SJSA1 (cell line): ENCODE results near the gene MYO5B. TPM values are rescaled to one million over a fixed set of nuclear protein-coding genes. Genes with fewer than 3 reads are reported as not detected.

Experiments
- DNase-seq, 2 experiments: peaks; one replicate each; pipeline ENCODE4 v3.0.0-alpha.2; 2015 to 2020; ENCODE audit warnings: low spot score in 2 of 2, low read depth in 1 of 2
- H3K27ac ChIP-seq: fragments of 250-450 bp; sonication (Bioruptor Pico); 2 replicates; pipeline ENCODE4 v1.5.1; 2020; ENCODE audit warnings: mild to moderate bottlenecking, moderate library complexity
- H3K27me3 ChIP-seq: fragments of 250-450 bp; sonication (Bioruptor Pico); replicated peaks from 2 replicates; pipeline ENCODE4 v1.5.1; 2020; ENCODE audit warnings: mild to moderate bottlenecking, moderate library complexity
- H3K36me3 ChIP-seq: fragments of 250-450 bp; sonication (Bioruptor Pico); 2 replicates; pipeline ENCODE4 v1.5.1; 2020; ENCODE audit warnings: mild to moderate bottlenecking
- H3K4me1 ChIP-seq: fragments of 250-450 bp; sonication (Bioruptor Pico); replicated peaks from 2 replicates; pipeline ENCODE4 v1.6.1; 2021; ENCODE audit warnings: mild to moderate bottlenecking
- H3K4me3 ChIP-seq: fragments of 250-450 bp; sonication (Bioruptor Pico); 2 replicates; pipeline ENCODE4 v1.5.1; 2020; ENCODE audit warnings: mild to moderate bottlenecking
- H3K9me3 ChIP-seq: fragments of 250-450 bp; sonication (Bioruptor Pico); replicated peaks from 2 replicates; pipeline ENCODE4 v1.5.1; 2020; ENCODE audit warnings: mild to moderate bottlenecking
- total RNA-seq: library from RNA; depleted of rRNA; stranded (reverse); fragments of >200 nt; shearing (Covaris generic); gene quantifications from 2 replicates; pipeline ENCODE4 v1.2.3, GENCODE V29; 2014

MYO5B gene
- total RNA-seq, 1 experiment from 2014 or later, result 3.4 TPM

DNA sequence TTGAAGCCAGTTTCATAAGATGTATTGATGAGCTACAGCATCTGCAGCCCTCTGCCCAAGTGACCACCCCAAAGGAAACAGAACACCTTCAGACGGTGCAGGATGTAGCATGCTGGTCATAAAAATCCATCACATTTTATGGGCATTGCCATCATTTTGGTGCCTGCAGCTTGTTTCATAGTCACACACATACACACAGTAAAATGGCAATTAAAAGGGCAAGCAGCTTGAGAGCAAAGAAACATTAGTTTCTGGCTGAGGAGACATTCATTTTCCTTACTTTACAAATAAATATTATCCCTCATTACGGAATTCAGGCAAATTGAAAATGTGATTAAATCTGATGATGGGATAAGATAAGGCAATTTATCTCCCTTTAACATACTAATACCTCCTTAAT is 13.4 kb downstream of the MYO5B start:
- Histone ChIP-seq H3K27ac (no peak overlapping the region), H3K27me3 (peaks cover 27% of the 10 kb centered on the region)
- no peak for DNase-seq

DNA sequence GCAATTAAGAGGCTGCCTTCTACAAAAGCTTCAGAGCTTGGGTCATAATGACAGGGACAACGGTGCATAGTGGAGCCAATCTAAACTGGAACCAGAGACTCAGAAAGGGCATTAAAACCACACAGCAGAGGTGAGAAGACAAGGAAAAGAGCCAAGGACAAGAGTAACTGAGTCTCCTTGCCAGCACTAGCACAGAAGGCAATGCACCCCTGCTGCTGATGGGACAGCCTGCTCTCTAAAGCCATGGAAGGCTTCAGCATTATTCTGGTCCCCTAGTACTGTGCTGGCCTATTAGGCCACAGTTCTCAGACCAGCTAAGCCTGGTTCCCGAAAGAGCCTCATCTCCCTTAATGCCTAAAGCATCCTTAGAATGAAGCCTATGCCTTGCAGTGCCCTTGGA is 15.5 kb downstream of the MYO5B start:
- no peak for DNase-seq
- Histone ChIP-seq H3K4me3 (no peak overlapping the region), H3K36me3 (no peaks in the 10 kb centered on the region), H3K9me3 (no peaks in the 10 kb centered on the region), H3K27ac (no peak overlapping the region), H3K27me3 (peaks cover 21% of the 10 kb centered on the region), H3K4me1 (no peaks in the 10 kb centered on the region)

More for the DNA sequence above, 13.4 kb downstream of the MYO5B start:
- Histone ChIP-seq H3K4me1 (no peaks in the 10 kb centered on the region), H3K36me3 (no peaks in the 10 kb centered on the region), H3K9me3 (no peaks in the 10 kb centered on the region), H3K4me3 (no peak overlapping the region)

DNA sequence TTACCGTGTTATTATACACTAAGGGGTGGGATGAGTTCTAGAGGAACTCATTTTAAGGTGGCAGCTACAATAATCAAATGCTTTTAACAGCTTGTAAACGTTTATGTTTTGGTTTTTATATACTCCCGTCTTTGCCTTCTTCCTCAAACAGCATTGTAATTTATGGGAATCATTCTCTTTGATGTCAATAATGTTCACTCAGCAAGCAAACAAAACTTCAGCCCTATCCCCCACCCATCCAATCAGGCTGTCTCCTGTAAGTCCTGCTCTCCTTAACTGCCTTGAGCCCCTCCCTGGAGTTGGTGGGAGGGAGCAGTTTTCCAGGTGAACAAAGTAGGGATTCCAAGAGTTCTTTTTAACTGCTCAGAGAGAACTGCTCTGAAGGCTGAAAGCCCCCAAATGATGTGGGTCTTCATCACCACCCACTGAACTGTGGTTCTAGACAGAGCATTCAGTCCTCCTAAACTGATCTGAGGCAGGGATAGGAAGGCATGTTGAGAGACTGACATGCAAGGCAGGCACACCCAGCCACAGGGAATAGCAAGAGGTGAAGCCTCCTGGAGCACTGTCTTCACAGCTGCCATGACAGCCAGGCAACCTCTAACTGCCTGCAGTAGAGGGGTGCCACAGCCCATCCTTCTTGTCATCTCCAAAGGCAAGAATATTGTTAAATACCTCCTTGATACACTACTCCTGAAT is 17.5 kb downstream of the MYO5B start:
- DNase-seq, result no peak
- H3K27me3 ChIP-seq, result peaks cover 21% of the 10 kb centered on the region
- H3K36me3 ChIP-seq, result no peaks in the 10 kb centered on the region
- H3K9me3 ChIP-seq, result no peaks in the 10 kb centered on the region
- H3K4me1 ChIP-seq, result no peaks in the 10 kb centered on the region
- H3K4me3 ChIP-seq, result no peak overlapping the region
- no peak overlapping the region for H3K27ac ChIP-seq

DNA sequence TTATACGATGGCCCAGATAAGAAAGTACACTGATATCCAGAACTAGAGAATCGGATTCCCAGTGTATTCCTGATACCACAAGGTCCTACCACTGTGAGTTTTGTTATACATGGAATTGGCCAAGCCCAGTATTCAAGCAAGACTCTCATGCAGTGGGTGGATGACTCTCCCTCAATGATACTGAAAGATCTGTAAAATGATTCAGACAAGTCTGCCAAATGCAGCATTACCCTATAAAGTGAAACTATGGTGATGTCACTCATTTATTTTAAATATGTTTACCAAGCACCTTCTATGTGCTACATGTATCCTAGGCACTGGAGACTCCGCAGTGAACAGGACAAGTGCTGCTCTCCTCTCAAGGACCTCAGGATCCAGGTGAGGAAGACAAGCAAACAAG is 22.6 kb downstream of the MYO5B start:
- no peak for DNase-seq
- Histone ChIP-seq H3K27me3 (peaks cover 9% of the 10 kb centered on the region), H3K27ac (no peak overlapping the region), H3K9me3 (no peaks in the 10 kb centered on the region), H3K4me3 (no peak overlapping the region), H3K4me1 (no peaks in the 10 kb centered on the region), H3K36me3 (no peaks in the 10 kb centered on the region)

DNA sequence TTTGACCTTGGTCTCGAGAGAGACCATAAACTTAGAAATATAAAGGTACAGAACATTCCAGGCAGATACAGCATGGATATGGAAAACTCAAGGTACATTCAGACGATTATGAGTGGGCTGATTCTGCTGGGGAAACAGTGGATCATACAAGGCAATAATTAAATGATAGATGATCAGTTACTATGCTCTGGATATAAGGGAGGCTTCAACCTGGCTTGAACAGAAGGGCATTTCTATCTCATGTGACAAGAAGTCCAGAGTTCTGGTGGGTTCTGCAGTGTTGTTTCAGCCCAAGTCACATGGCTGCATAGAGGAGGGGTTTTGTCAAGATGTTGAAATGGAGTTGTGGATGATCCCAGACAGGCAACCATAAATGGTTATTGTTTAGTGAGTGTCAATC is 23.5 kb downstream of the MYO5B start:
- no peak for DNase-seq
- Histone ChIP-seq H3K27ac (no peak overlapping the region), H3K36me3 (no peaks in the 10 kb centered on the region), H3K9me3 (no peaks in the 10 kb centered on the region), H3K4me1 (no peaks in the 10 kb centered on the region), H3K4me3 (no peak overlapping the region), H3K27me3 (peaks cover 3% of the 10 kb centered on the region; the same call in 1 of the 2 replicates)

GRCh38 chr18:50170004-50170403 is 24.9 kb downstream of the MYO5B start:
- Histone ChIP-seq H3K36me3 (no peaks in the 10 kb centered on the region), H3K27ac (no peak overlapping the region), H3K27me3 (peaks cover 2% of the 10 kb centered on the region; the same call in 1 of the 2 replicates), H3K4me1 (no peaks in the 10 kb centered on the region), H3K9me3 (no peaks in the 10 kb centered on the region), H3K4me3 (no peak overlapping the region)
- DNase-seq, result no peak

GRCh38 chr18:50169149-50169548 is 25.8 kb downstream of the MYO5B start:
- no peaks in the 10 kb centered on the region for H3K36me3 ChIP-seq
- no peak for DNase-seq
- H3K4me3 ChIP-seq, result no peak overlapping the region
- no peak overlapping the region for H3K27ac ChIP-seq
- H3K4me1 ChIP-seq, result no peaks in the 10 kb centered on the region
- peaks cover 5% of the 10 kb centered on the region; the same call in 1 of the 2 replicates for H3K27me3 ChIP-seq
- H3K9me3 ChIP-seq, result no peaks in the 10 kb centered on the region

DNA sequence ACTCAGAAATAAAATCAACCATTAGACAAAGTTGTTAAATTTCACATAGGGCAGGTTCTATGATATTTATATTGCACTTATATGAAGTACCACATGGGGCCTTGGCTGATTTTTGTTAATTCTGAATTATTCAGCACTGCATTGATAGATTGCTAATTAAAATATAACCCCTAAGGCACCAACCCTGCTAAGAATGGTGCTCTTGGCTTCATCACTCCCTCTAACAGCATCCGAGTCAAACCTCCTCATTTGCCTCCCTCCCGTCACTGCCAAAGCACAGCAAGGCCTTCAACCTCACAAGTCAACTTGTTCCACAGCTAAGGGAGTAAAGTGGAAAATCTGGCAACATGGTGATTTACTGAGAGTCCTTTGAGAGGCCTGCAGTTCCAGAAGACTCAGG is 27.0 kb downstream of the MYO5B start:
- H3K36me3 ChIP-seq, result no peaks in the 10 kb centered on the region
- peaks cover 8% of the 10 kb centered on the region; the same call in 1 of the 2 replicates for H3K27me3 ChIP-seq
- no peaks in the 10 kb centered on the region for H3K4me1 ChIP-seq
- H3K9me3 ChIP-seq, result no peaks in the 10 kb centered on the region
- no peak for DNase-seq
- no peak overlapping the region for H3K27ac ChIP-seq
- no peak overlapping the region for H3K4me3 ChIP-seq

DNA sequence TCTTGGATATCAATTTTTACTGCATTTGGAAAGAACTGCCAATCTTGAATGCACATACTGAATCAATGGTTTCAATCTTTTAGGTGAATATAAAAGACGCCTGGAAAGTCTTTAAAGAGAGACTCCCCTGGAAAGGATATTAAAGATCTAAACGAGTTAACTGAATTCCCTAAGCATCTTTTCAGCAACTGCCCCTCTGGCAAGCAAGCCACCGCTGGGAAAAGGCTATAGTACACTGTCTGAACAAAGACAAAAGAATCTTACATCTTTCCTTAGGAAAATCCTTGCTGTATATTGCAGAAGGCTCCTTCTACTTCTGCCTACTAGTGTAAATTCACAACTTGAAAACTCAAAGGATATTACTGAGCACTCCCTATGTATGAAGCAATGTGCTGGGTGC is 28.0 kb downstream of the MYO5B start:
- no peaks in the 10 kb centered on the region for H3K4me1 ChIP-seq
- no peak for DNase-seq
- no peaks in the 10 kb centered on the region for H3K36me3 ChIP-seq
- H3K27ac ChIP-seq, result no peak overlapping the region
- no peaks in the 10 kb centered on the region for H3K9me3 ChIP-seq
- no peak overlapping the region for H3K4me3 ChIP-seq
- H3K27me3 ChIP-seq, result peaks cover 9% of the 10 kb centered on the region

GRCh38 chr18:50163505-50163904 is 31.4 kb downstream of the MYO5B start:
- Histone ChIP-seq H3K27me3 (peaks cover 16% of the 10 kb centered on the region), H3K9me3 (no peaks in the 10 kb centered on the region), H3K4me1 (no peaks in the 10 kb centered on the region), H3K27ac (no peak overlapping the region), H3K36me3 (no peaks in the 10 kb centered on the region), H3K4me3 (no peak overlapping the region)
- DNase-seq, result no peak

- Histone ChIP-seq H3K36me3 (no peaks in the 10 kb centered on the region), H3K4me1 (no peaks in the 10 kb centered on the region), H3K27me3 (peaks cover 16% of the 10 kb centered on the region), H3K9me3 (no peaks in the 10 kb centered on the region), H3K4me3 (no peak overlapping the region), H3K27ac (no peak overlapping the region)
- no peak for DNase-seq
Observed at GRCh38 chr18:50162486-50163304, 32.3 kb downstream of the MYO5B start.

DNA sequence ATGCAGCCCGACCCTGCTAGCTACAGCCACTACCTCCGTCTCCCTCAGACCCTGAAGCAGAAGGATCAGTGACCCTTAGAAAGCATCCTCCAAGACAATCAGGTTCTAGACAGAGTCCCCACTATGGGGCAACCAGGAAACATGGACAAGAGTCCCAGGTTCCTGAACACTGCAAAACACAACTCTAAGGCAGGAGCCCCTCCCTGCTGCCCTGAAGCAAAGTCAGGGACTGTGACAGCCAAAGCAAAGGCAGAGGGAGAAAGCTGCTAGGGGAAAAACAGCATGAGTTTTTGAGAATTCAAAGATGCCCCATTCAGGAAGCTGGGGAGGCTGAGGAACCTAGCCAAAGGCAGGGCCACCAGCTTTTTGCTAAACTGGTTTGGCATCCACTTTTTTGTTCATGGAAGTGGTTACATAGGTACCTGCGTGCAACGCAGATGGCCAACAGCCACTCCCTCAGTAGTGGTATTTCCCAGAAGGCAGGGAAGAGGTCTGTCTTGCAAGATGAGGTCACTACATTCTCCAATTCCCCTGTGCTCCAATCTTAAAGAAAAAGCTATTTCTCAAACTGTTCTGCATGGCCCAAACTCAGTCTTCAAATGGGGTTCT is 33.2 kb downstream of the MYO5B start:
- Histone ChIP-seq H3K4me1 (no peaks in the 10 kb centered on the region), H3K27ac (no peak overlapping the region), H3K4me3 (no peak overlapping the region), H3K27me3 (peaks cover 14% of the 10 kb centered on the region), H3K36me3 (no peaks in the 10 kb centered on the region), H3K9me3 (no peaks in the 10 kb centered on the region)
- no peak for DNase-seq

DNA sequence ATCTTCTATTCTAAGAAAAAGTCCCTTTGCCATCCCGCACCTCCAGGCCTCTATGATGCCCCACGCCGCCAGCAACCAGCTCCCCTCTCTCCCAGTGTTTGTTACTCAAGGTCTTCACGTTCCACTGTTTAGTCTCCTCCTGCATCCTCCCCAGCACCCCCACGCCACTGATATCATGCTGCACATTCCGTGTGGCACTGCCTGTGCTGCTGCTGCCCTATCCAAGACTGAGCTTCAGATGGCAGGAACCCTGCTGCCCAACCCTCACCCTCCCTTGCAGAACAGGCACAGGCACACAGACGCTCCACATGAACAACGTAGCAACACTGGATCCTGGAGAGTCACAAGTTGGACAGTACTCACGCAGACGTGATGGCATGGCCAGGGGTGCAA is 35.3 kb downstream of the MYO5B start:
- DNase-seq, result no peak
- Histone ChIP-seq H3K4me1 (no peaks in the 10 kb centered on the region), H3K4me3 (no peak overlapping the region), H3K36me3 (no peaks in the 10 kb centered on the region), H3K9me3 (no peaks in the 10 kb centered on the region), H3K27me3 (peaks cover 14% of the 10 kb centered on the region), H3K27ac (no peak overlapping the region)
